HG03439 (cell line): Measurements from ENCODE around the gene SH3YL1.

Experiments used
- ATAC-seq: cut with Tn5 transposase; IDR thresholded peaks from one replicate; pipeline ENCODE4 v1.9.1; 2021; ENCODE audit warnings: mild to moderate bottlenecking, moderate library complexity; ENCODE audit not compliant: unreplicated experiment

The SH3YL1 gene

GRCh38 chr2:282371-283263 is 18.8 kb upstream of the SH3YL1 start:
- no peak for ATAC-seq

DNA sequence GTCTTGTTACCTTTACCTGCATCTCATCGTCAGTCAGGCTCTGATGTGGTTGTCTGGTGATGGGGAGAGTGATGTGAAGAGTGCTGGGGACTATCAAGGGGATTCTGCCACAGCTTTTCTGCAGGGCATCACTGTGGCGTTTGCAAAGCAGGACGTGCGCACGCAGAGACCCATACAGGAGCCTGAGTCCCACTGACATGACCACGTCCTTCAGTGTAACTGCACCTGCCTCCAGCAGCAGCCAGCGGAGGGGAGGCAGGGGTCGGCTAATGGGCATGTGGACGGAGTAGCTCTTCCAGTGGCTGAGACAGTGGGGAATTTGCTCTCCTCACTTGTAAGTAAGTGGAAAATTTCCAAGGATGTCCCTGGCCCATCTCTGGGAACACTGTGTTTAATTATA is 17.5 kb upstream of the SH3YL1 start:
- no peak for ATAC-seq

DNA sequence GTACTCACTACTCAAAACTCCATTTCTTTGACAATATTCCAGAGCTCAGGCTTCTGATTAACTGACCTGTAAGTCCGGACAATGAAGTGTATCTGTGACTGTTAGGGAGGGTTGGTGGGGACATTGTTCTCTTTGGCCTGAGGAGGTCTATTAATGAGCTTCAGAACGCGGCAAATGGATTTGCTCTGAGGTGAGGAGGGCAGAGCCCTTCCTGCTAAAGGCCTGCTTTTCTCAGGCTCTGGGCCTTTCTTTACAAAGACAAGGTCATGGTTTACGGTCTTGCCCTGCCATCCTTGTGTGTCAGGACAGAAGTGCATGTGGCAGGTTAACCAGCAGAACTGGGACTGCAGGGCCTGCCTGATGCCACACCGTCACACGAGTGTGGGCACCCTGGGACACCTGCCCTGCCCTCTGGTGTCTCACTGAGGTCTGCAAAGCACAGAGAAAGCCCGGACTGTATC is 16.8 kb upstream of the SH3YL1 start:
- ATAC-seq, result no peak

- no peak for ATAC-seq
Measured at GRCh38 chr2:279956-280649, 16.3 kb upstream of the SH3YL1 start.

DNA sequence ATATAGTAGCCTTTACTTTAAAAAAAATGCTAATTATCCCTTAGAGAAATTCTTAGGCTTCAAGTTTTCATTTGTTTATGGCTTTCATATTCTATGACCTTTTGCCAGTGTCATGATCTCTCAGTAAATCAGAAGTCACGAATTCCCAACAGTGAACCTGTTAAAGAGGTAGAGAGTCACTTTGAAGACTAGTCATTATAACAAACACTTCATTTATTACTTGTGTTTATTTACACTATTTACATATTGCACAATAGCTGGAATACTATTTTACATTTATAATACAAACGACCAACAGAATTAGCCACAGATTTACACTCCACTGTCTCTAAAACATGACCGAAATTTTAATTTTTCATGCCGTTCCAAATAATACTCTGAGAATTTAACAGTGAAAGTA is 15.5 kb upstream of the SH3YL1 start:
- no peak for ATAC-seq

DNA sequence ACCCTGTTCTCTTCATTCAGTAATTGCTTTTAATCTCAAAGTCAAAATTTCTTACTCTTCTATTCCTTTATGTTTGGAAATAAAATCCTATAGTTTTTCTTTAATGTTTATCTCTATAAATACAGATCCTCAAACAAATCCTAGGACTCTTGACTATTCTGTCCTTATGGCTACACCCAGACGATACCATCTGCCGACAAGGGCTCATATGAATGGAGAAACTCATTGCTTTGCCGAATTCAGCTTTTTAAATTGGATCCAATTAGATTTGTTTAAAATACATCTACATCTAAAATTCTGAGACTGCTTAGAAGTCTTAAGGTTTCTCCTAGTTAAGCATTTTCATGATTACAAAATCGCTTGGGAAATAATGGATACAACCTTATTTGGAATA is 15.1 kb upstream of the SH3YL1 start:
- no peak for ATAC-seq

GRCh38 chr2:278312-278926 is 14.6 kb upstream of the SH3YL1 start:
- no peak for ATAC-seq

GRCh38 chr2:275466-275865 is 11.6 kb upstream of the SH3YL1 start:
- peak; percentile 81 for ATAC-seq

DNA sequence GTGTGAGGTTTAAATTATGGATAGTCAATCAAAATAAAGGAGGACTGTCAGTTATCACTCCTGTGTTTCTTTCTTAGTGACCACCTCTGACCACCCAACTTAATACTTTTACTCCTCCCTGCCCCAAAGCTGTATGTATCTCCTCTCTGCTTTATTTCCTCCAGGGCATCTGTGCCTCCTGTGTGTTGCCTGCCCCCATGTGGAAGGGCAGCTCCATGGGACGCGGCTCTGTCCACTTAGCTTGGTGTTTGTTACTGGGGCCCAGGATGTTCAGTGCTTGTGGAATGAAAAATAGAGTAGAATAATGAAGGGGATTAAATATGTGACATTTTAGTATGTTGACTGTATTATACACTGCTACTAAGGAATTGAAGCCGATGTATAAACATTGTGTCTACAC is 10.7 kb upstream of the SH3YL1 start:
- ATAC-seq, result no peak

DNA sequence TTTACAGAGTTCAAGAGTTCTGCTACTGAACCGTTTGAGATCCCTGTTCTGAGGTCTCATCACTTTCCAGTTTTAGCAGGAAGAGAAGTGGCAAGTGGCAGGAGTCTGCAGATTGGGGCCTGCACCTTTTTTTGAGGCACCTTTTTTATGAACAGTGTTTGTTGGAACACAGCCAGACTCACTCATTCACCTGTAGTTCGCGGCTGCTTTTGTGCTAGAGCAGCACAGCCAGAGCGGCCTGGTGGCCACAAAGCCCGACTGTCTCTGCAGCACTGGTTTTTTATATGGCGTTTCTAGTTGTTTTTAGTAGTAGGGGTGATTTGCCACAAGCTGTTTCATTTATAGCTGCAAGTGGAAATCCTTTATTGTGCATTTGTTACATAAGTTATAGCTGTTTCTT is 9.5 kb upstream of the SH3YL1 start:
- no peak for ATAC-seq

GRCh38 chr2:271917-272316 is 8.1 kb upstream of the SH3YL1 start:
- ATAC-seq, result no peak

- ATAC-seq, result no peak
Measured at GRCh38 chr2:270861-271260, 7.0 kb upstream of the SH3YL1 start.

DNA sequence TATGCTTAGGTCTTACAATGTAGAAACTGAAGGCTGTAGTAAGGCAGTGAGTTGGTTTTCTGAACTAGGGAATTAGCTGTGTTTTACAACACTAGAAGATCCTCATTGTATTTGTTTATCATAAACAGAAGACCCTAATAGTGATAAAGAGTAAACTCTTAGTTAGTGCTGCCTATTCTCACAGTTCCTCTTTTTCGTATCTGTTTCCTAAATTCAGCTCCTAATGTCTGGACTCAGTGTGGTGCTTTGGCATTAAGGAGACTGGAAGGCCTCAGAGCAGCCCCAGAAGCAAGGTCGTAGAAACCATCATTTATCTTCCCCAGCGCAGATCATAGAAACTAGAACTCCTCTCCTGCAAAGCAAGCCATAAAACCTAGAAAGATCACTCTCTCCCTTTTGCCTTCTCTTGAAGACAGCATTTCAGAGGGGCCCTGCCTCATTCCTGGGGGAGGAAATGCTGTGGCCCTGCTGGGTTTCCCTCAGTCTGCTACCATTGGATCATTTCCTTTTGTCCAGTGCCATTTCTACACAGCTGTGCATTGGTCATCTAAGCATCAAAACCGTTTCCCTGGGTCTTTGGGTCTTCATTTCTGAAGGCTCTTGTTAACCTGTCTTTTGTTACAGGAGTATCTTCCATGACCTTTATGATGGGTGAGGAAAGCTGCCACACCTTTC is 5.7 kb upstream of the SH3YL1 start:
- no peak for ATAC-seq

DNA sequence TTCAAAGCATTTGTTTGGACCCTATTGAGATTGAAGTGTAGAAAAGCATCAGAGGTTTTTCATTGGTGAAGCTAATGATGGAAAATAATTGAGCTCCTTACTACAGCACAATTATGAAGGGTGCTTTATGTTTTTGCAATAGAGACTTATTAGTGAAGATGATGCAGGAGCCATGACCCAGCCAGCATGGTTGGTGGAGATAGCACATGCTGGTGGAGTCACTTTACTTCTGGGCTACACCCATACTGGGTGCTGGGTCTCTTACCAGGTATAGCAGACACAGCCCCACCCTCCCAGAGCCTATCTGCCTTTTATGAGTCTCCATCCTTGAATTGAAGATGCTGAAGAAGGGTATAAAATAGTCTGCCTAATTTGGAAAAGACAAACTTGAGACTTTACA is 4.5 kb upstream of the SH3YL1 start:
- ATAC-seq, result no peak

DNA sequence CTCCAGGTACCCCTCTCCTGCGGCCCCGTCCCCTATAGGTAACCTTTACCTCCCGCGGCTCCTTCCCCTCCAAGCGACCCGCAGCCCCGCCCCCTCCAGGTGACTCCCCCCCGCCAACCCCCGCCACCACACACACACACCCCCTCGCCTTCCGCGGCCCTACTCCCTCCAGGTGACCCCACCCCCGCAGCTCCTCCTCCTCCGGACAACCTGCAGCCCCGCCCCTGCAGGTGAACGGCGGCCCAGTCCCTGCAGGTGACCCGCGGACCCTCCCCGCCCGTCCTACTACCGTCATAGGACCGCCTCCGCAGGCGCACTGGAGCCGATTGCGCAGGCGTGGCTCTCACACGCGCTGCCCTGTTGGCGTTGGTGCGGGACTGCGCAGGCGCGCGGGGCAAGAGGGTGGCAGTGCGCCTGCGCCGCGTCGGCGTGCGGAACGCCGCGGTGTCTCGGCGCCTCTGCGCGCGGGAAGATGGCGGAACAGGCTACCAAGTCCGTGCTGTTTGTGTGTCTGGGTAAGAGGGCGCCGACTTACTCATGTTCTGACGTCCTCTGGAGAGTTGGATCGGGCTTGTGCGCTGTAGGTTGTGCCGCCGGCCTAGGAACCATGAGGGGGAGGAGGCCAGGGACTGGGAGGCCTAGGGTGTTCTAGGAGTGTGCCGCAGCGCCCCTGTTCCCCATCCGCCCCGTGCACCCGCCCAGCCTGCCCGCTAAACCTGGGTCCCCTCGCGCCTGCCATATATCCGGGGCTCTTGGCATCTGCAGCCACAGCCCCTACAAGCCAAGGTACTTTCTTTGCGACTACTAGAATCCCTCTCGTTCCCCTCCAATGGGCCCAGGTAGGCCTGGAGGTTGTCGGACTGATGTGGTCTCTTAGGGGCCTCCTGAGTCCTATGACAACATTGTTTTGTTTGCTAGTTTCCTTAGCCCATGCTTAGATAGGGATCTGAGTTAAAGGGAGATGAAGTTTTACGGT is 949 bp upstream of the SH3YL1 start, which contains the start of gene ACP1:
Gene ACP1 (plus strand): TSS at position 455 of the 976 bp plus-strand sequence. CDS start 18 bp downstream, at position 473.
- ATAC-seq, result peak; percentile 91

DNA sequence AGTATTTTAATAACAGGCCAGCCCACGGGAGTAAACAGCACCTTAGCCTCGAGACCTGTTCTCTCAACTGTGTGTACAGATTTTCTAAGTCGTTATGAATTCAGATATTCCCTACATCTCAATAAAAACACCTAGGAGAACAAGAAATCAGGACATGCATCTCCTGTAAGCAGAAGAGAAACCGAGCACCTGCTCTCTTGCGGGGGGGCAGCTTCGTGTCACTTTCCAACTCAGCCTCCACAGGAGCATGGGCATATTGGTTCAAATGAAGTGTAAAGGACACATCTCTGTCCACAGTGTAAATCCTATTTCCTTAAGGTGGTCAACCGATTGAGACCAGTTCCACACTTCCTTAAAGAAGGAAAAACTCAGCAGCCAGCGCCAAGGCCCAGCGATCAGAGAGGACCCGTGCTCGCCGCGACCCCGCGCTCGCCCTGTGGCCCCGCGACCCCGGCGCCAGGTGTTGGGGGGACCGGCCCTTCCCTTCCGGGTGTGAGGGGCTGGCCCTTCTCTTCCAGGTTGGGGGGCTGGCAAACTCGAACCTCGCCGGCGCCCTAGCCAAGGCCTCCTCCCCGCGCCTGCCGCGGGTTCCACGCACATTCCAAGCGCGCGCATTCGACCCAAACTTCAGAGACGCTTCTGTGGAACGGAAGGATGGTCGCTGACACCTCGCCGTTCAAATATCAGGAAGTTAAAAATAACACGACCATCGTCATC is 652 bp downstream of the SH3YL1 start:
- no peak for ATAC-seq

DNA sequence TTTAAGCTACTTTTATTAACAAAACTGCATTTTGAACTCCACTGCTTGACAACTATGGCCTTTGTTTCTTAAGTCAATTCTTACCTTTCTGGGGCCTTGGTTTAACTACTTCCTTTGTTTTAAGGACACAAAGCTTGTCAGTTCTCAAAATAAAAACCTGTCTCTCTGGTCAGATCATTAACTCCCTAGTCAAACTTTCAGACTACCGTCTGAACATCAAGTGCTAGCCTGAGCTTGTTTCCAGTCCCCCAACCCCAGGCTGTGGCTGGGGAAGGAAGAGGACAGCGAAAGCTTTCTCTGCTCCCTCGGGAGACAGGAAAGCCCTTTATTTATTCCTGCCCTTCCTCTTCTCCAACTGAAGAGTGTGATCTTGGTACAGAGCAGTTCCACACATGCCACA is 1.7 kb downstream of the SH3YL1 start:
- ATAC-seq, result no peak

DNA sequence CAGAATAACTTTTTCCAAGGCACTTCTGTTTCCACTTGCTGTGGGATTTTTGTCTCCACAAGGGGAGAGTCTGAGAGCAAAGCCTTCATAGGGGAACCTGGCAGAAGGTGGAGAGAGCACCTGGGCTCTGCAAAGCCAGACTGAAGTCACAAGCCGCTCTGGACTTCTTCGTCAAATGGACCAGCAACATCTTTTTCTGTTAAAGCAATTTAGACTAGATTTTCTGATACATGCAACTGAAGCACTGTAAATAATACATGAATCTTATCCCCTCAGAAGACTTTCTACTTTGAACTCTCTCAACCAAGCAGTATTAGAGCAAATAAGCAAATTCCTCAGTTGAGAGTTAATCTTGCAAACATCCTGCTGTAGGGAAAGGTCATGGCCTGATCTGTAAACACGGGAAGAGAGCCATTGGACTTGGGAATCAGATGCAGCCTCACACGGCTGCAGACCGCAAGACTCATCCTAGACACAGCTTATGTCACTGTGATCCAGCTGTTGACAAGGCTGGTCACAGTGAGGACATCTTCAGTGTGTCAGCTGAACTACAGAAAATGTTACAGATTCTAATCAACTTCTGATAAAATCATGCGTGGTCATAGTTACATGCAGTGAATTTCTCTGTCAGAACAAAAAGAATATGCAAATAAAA is 3.2 kb downstream of the SH3YL1 start:
- no peak for ATAC-seq
